H1 (cell line): ENCODE results near the gene MINDY1. TPM values are rescaled to one million over a fixed set of nuclear protein-coding genes. Genes with fewer than 3 reads are reported as not detected.

Source experiments
- BACH1 ChIP-seq: IDR thresholded peaks from 2 replicates; pipeline ENCODE4 v1.6.1; 2012; ENCODE audit warnings: low read length, improper control_type of control experiment
- CBX8 ChIP-seq: fragments of 300-800, 300-1000 bp; sonication (generic); IDR thresholded peaks from 2 replicates; pipeline ENCODE4 v1.7.1; 2016; ENCODE audit warnings: low read depth, low read length, borderline replicate concordance
- GABPA ChIP-seq: IDR thresholded peaks from 2 replicates; pipeline ENCODE4 v1.6.1; 2011; ENCODE audit warnings: mild to moderate bottlenecking, low read length, moderate library complexity, borderline replicate concordance; ENCODE audit not compliant: insufficient read depth
- KDM4A ChIP-seq: IDR thresholded peaks from one replicate; pipeline ENCODE4 v1.7.1; 2012; ENCODE audit warnings: low read depth, mild to moderate bottlenecking, moderate library complexity, low read length, inconsistent platforms; ENCODE audit not compliant: severe bottlenecking
- SIN3A ChIP-seq, 2 experiments: IDR thresholded peaks in 1 of 2; conservative IDR thresholded peaks in 1 of 2; 2 replicates each; pipeline ENCODE4 v1.6.1; 2011 to 2012; ENCODE audit warnings: low read length in 2 of 2, improper control_type of control experiment in 1 of 2, low read depth in 1 of 2, mild to moderate bottlenecking in 1 of 2
- polyA plus RNA-seq, 7 experiments: library from polyadenylated mRNA; depleted of rRNA in 3 of 7; stranded (reverse) in 5 of 7; unstranded in 2 of 7; fragments of >200 nt in 5 of 7; fragments of 200-250 nt in 2 of 7; gene quantifications; 1 replicate in 5 of 7; 2 replicates in 1 of 7; 4 replicates in 1 of 7; pipeline versions ENCODE4 v1.2.1 to v1.2.3, GENCODE V29; 2011 to 2013; ENCODE audit warnings: missing spikeins in 2 of 7, mixed read lengths in 2 of 7
- total RNA-seq: library from RNA; stranded (reverse); fragmentation: NEBNext Ultra II Directional; extraction: Animal tissue kit (Norgen Biotek cat#: 25700); gene quantifications from 2 replicates; pipeline ENCODE4 v1.2.1, GENCODE V29; 2021
- TF ChIP-seq, protein P1 (sequence below): fragments of 300-600 bp; sonication (generic); IDR thresholded peaks from 2 replicates; pipeline ENCODE4 v1.7.1; 2012; ENCODE audit warnings: low read length, moderate library complexity, mild to moderate bottlenecking, inconsistent platforms; ENCODE audit not compliant: insufficient replicate concordance
- TF ChIP-seq, protein P2 (sequence below): IDR thresholded peaks from 2 replicates; pipeline ENCODE4 v1.6.1; 2012; ENCODE audit warnings: low read length, inconsistent platforms

Gene MINDY1
- total and polyA plus RNA-seq, 2 of the 8 experiments (the other 6 are each of a cell fraction or from before 2014, with no cell fraction given) = 10.3 to 11.4 TPM

DNA sequence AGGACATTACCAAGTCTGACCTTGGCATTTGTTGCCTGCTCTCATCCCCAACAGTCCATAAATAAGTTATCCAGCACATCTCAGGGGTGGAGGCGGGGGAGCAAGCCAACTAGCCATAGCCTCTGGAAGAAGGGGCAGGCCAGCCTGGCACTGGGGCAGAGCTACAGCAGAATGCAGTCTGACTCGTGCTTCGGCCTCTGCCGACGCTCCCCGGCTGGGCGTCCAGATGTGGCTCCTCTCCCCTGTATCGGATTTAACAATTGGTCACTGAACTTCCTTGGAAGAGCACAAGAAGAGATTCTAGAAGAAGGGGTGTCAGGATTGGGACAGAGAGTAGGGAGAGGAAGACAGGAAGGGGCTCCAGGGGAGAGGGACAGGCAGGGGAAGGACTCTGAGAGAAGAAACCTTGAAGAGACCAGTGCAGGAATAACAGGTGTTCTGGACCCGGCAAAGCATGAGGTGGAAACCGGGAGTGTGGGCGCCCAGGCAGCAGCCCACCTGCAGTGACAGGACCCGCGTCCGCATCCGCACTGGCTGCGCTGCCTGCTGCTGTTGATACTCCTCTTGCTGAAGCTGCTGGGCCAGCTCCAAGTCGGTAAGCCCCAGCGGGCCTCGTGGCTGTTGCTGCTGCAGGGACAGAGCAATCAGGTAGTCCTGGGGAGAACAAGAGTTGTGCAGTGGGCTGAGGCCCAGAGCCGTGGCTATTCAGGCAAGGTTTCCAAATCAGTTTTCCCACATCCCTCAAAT lies 9.4 kb downstream of the MINDY1 start (continued):
- TF ChIP-seq, protein P1, sequence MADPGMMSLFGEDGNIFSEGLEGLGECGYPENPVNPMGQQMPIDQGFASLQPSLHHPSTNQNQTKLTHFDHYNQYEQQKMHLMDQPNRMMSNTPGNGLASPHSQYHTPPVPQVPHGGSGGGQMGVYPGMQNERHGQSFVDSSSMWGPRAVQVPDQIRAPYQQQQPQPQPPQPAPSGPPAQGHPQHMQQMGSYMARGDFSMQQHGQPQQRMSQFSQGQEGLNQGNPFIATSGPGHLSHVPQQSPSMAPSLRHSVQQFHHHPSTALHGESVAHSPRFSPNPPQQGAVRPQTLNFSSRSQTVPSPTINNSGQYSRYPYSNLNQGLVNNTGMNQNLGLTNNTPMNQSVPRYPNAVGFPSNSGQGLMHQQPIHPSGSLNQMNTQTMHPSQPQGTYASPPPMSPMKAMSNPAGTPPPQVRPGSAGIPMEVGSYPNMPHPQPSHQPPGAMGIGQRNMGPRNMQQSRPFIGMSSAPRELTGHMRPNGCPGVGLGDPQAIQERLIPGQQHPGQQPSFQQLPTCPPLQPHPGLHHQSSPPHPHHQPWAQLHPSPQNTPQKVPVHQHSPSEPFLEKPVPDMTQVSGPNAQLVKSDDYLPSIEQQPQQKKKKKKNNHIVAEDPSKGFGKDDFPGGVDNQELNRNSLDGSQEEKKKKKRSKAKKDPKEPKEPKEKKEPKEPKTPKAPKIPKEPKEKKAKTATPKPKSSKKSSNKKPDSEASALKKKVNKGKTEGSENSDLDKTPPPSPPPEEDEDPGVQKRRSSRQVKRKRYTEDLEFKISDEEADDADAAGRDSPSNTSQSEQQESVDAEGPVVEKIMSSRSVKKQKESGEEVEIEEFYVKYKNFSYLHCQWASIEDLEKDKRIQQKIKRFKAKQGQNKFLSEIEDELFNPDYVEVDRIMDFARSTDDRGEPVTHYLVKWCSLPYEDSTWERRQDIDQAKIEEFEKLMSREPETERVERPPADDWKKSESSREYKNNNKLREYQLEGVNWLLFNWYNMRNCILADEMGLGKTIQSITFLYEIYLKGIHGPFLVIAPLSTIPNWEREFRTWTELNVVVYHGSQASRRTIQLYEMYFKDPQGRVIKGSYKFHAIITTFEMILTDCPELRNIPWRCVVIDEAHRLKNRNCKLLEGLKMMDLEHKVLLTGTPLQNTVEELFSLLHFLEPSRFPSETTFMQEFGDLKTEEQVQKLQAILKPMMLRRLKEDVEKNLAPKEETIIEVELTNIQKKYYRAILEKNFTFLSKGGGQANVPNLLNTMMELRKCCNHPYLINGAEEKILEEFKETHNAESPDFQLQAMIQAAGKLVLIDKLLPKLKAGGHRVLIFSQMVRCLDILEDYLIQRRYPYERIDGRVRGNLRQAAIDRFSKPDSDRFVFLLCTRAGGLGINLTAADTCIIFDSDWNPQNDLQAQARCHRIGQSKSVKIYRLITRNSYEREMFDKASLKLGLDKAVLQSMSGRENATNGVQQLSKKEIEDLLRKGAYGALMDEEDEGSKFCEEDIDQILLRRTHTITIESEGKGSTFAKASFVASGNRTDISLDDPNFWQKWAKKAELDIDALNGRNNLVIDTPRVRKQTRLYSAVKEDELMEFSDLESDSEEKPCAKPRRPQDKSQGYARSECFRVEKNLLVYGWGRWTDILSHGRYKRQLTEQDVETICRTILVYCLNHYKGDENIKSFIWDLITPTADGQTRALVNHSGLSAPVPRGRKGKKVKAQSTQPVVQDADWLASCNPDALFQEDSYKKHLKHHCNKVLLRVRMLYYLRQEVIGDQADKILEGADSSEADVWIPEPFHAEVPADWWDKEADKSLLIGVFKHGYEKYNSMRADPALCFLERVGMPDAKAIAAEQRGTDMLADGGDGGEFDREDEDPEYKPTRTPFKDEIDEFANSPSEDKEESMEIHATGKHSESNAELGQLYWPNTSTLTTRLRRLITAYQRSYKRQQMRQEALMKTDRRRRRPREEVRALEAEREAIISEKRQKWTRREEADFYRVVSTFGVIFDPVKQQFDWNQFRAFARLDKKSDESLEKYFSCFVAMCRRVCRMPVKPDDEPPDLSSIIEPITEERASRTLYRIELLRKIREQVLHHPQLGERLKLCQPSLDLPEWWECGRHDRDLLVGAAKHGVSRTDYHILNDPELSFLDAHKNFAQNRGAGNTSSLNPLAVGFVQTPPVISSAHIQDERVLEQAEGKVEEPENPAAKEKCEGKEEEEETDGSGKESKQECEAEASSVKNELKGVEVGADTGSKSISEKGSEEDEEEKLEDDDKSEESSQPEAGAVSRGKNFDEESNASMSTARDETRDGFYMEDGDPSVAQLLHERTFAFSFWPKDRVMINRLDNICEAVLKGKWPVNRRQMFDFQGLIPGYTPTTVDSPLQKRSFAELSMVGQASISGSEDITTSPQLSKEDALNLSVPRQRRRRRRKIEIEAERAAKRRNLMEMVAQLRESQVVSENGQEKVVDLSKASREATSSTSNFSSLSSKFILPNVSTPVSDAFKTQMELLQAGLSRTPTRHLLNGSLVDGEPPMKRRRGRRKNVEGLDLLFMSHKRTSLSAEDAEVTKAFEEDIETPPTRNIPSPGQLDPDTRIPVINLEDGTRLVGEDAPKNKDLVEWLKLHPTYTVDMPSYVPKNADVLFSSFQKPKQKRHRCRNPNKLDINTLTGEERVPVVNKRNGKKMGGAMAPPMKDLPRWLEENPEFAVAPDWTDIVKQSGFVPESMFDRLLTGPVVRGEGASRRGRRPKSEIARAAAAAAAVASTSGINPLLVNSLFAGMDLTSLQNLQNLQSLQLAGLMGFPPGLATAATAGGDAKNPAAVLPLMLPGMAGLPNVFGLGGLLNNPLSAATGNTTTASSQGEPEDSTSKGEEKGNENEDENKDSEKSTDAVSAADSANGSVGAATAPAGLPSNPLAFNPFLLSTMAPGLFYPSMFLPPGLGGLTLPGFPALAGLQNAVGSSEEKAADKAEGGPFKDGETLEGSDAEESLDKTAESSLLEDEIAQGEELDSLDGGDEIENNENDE = no peak
- TF ChIP-seq KDM4A (no peak), GABPA (no peak), CBX8 (no peak), BACH1 (no peak), SIN3A (conservative IDR thresholded peaks at IDR 0.05 in 1 of 2, IDR thresholded peaks at IDR 0.05 in 1 of 2; ENCODE audit: low read depth in 1 of 2, low read length in 2 of 2) (no peak)
- TF ChIP-seq, protein P2, sequence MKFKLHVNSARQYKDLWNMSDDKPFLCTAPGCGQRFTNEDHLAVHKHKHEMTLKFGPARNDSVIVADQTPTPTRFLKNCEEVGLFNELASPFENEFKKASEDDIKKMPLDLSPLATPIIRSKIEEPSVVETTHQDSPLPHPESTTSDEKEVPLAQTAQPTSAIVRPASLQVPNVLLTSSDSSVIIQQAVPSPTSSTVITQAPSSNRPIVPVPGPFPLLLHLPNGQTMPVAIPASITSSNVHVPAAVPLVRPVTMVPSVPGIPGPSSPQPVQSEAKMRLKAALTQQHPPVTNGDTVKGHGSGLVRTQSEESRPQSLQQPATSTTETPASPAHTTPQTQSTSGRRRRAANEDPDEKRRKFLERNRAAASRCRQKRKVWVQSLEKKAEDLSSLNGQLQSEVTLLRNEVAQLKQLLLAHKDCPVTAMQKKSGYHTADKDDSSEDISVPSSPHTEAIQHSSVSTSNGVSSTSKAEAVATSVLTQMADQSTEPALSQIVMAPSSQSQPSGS = no peak
